Measurements from ENCODE around the gene FBXW10B.
"Not testable (repeated sequence)": the region's sequence is repeated elsewhere in the genome, so short reads cannot be mapped to it uniquely, and the experiment has no call there.

Gene FBXW10B

DNA sequence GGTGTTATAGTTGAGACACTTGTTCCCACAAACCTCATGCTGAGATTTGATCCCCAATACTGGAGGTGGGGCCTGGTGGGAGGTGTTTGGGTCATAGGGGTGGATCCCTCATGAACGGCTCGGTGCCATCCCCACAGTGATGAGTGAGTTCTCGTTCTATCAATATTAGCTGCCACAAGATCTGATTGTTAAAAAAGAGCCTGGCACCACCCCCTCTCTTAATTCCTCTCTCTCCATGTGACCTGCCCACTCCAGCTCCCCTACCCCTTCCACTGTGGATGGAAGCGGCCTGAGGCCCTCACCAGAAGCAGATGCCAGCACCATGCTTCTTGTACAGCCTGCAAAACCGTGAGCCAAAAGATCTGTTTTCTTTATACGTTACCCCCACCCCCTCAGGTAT is 33.5 kb upstream of the FBXW10B start:
- Histone ChIP-seq H3K27me3 (replicated peaks; ENCODE audit: control insufficient read depth, insufficient read depth, low read length) (no peaks in the 10 kb centered on the region), H3K36me3 (ENCODE audit: control insufficient read depth, insufficient read depth, low read length, severe bottlenecking) (no peaks in the 10 kb centered on the region), H3K4me3 (ENCODE audit: low read length) (no peak overlapping the region), H3K9me3 (ENCODE audit: control insufficient read depth, low read length) (no peaks in the 10 kb centered on the region), H3K4me1 (ENCODE audit: control insufficient read depth, insufficient read depth, low read length) (peaks cover 19% of the 10 kb centered on the region), H3K9ac (ENCODE audit: low read length) (no peak overlapping the region)
- no peak for DNase-seq (ENCODE audit: low read depth)

DNA sequence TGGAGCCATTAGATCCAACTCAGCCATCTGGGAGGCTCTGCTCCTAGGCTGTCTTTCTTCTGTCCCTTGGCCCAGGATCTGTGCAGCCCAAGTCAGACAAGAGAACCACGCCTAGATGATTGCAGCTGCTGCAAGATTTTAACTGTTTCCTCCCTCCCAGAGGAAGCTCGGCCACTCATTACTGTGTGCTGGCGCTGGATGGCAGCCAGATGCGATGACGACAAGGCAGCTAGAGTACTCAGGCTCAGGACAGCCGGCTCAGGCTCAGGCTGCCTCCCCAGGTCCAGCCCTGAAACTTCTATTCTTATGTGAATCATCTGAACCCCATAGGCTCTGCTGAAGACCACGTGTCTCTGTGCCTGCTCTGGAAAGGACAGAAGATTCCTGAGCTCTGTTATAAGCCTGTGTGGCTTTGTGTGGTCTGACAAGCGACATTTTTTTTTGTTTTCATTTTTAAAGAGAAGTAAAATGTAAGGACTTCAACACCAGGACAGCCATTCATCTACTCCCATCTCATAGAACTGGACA is 32.1 kb upstream of the FBXW10B start:
- DNase-seq (ENCODE audit: low read depth), result peak; percentile 99
- peak overlapping the region; percentile 86 for H3K9ac ChIP-seq (ENCODE audit: low read length)
- no peaks in the 10 kb centered on the region for H3K36me3 ChIP-seq (ENCODE audit: control insufficient read depth, insufficient read depth, low read length, severe bottlenecking)
- H3K9me3 ChIP-seq (ENCODE audit: control insufficient read depth, low read length), result no peaks in the 10 kb centered on the region
- peaks cover 19% of the 10 kb centered on the region for H3K4me1 ChIP-seq (ENCODE audit: control insufficient read depth, insufficient read depth, low read length)
- peak overlapping the region; percentile 85 for H3K4me3 ChIP-seq (ENCODE audit: low read length)
- no peaks in the 10 kb centered on the region for H3K27me3 ChIP-seq (replicated peaks; ENCODE audit: control insufficient read depth, insufficient read depth, low read length)

DNA sequence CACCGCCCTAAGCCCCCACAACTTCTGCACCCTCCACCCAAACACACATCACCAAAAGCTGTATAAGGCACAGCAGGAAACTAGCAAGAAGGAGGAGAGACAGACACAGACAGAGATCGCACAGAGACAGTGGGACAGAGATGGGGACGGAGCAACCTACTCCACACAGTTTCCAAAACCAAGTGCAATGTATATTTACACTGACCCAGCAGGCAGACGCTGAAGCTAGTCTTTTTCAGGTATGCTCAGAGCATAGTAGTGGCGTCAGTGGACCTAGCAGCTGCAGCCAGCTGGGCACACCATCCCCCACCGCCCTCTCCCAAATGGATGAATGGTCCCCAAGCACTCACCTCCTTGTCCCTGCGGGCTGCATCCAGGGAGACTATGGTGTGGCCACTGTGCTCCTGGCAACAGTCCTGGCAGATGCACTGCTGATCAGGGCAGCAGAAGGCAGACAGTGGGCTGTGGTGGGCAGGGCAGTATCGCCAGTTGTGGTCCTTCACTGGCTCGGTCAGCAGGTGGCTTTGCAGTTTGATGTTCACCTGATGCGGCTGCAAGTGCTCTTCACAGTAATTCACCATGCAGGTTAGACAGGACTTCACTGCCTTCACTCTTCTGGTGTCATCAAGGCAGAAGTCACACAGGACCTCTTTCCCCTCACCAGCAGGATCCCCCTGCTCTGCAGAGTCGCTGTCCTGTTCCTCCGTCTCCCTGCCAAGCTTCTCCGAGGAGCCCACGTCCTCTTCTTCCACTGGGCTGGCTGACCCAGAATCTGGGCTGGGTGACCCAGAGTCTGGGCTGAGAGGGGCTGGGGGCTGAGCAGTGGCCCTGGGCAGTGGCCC is 31.5 kb upstream of the FBXW10B start:
- Histone ChIP-seq H3K9me3 (ENCODE audit: control insufficient read depth, low read length) (no peaks in the 10 kb centered on the region), H3K4me3 (ENCODE audit: low read length) (peak overlapping the region; percentile 85), H3K4me1 (ENCODE audit: control insufficient read depth, insufficient read depth, low read length) (peaks cover 20% of the 10 kb centered on the region), H3K9ac (ENCODE audit: low read length) (peak overlapping the region; percentile 86), H3K27me3 (replicated peaks; ENCODE audit: control insufficient read depth, insufficient read depth, low read length) (no peaks in the 10 kb centered on the region), H3K36me3 (ENCODE audit: control insufficient read depth, insufficient read depth, low read length, severe bottlenecking) (no peaks in the 10 kb centered on the region)
- peak; percentile 25 for DNase-seq (ENCODE audit: low read depth)

DNA sequence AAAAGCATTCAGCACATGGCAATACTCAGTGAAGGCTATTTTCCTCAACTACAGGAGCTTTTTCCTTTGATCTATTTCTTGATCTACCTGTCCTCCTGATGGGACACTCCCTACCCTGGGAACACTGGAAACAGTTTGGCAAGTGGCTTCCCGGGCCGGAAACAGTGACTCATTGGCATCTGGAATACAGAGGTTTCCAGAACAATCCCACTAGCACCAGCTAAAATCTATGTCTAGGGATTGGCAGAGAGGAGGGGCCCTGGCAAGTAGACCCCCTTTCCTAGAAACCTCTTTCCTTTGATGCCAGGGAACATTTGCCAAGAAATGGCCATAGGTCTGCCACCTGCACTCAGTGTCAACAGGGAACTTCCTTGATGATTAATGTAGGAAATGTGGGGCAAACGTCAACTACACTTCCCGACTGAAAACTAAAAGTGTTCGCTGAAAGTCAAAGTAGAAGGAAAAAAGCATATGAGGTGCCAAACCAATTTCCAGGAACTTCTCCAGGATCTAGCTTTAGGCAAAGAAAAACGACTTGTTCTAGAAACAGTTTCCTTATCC is 30.4 kb upstream of the FBXW10B start:
- H3K36me3 ChIP-seq (ENCODE audit: control insufficient read depth, insufficient read depth, low read length, severe bottlenecking), result no peaks in the 10 kb centered on the region
- no peaks in the 10 kb centered on the region for H3K27me3 ChIP-seq (replicated peaks; ENCODE audit: control insufficient read depth, insufficient read depth, low read length)
- peak; percentile 81 for DNase-seq (ENCODE audit: low read depth)
- H3K9ac ChIP-seq (ENCODE audit: low read length), result peak overlapping the region; percentile 86
- H3K4me3 ChIP-seq (ENCODE audit: low read length), result peak overlapping the region; percentile 85
- H3K9me3 ChIP-seq (ENCODE audit: control insufficient read depth, low read length), result no peaks in the 10 kb centered on the region
- peaks cover 25% of the 10 kb centered on the region for H3K4me1 ChIP-seq (ENCODE audit: control insufficient read depth, insufficient read depth, low read length)

DNA sequence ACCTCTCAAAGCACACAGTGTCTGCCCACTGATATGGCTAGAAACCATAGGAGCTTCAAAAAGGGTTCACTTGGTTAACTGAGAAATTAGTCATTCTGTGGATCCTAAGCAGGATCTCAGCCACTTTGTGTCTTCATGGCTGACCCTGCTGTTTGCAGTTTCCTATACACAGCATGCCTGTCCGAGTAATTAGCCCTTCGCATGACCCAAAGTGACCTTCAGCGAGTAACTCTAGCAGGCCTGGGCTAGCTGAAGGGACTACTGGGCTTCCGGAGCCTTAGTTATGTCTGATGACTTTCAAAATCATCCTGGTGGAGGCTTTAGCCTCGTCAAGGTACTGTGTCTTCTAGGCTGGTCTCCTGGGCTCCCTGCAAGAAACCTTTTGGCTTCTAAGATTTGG is 28.9 kb upstream of the FBXW10B start:
- Histone ChIP-seq H3K36me3 (ENCODE audit: control insufficient read depth, insufficient read depth, low read length, severe bottlenecking) (no peaks in the 10 kb centered on the region), H3K4me1 (ENCODE audit: control insufficient read depth, insufficient read depth, low read length) (peaks cover 25% of the 10 kb centered on the region), H3K4me3 (ENCODE audit: low read length) (no peak overlapping the region), H3K9me3 (ENCODE audit: control insufficient read depth, low read length) (no peaks in the 10 kb centered on the region), H3K9ac (ENCODE audit: low read length) (no peak overlapping the region), H3K27me3 (replicated peaks; ENCODE audit: control insufficient read depth, insufficient read depth, low read length) (no peaks in the 10 kb centered on the region)
- DNase-seq (ENCODE audit: low read depth), result no peak

DNA sequence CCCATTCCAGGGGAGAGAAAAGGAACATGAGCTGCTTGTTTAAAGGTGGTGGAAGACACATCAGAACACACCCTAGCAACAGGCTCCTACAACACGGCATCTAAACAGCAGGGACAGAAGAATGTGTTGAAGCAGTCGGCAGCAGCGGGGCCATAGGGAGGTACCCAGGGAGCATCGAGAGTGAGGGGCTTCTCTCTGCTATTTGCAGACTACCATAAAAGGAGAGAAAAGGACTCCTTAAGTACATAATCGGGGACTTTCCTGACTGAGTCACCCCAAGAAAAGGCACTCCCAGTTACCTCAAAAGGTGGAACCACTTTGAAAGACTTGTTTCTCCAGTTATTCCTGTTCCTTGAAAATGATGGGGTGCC is 26.4 kb upstream of the FBXW10B start:
- H3K36me3 ChIP-seq (ENCODE audit: control insufficient read depth, insufficient read depth, low read length, severe bottlenecking); H3K9me3 ChIP-seq (ENCODE audit: control insufficient read depth, low read length); H3K9ac ChIP-seq (ENCODE audit: low read length); H3K27me3 ChIP-seq (replicated peaks; ENCODE audit: control insufficient read depth, insufficient read depth, low read length); H3K4me3 ChIP-seq (ENCODE audit: low read length): not testable (repeated sequence)
- peak; percentile 34 for DNase-seq (ENCODE audit: low read depth)
- H3K4me1 ChIP-seq (ENCODE audit: control insufficient read depth, insufficient read depth, low read length), result peaks cover 19% of the 10 kb centered on the region

DNA sequence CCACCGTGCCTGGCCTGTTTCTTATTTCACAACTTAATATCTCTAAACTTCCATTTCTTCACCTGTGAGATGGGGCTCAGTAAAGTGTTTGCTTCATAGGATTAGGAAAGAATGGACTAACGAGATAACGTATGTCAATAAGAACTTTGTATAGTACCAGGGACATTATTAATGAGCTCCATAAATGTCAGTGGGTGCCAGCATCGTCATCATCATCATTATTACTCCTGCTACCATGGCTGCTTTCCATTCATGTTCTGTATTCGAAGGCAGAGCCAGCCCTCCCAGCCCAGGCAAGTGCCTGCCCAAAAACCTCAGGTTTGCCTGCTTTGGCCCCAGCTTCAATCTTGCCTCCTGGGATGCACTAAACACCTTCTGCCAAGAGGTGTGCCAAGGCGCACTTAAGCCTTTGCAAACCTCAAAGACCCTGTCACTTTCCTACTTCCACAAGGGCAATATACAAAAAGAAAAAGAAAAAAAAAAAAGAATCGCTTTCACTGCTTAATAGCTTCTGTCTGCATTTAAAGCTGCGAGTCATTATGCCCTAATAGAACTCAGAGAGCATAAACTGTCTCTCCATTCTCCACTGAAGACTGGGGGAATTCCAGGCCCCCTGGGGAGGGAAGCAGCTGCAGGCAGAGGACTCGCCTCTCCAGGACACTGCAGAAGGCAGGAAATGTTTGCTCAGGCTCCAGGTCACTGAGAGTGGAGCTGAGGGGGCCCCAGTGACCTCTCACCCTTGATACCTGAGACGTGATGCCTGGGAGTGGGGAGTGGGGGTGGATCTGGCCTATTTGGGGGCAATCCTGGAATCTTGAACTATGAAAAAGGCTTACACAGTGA is 25.8 kb upstream of the FBXW10B start:
- peak; percentile 48 for DNase-seq (ENCODE audit: low read depth)
- H3K9ac ChIP-seq (ENCODE audit: low read length), result not testable (repeated sequence)
- peaks cover 13% of the 10 kb centered on the region for H3K4me1 ChIP-seq (ENCODE audit: control insufficient read depth, insufficient read depth, low read length)

DNA sequence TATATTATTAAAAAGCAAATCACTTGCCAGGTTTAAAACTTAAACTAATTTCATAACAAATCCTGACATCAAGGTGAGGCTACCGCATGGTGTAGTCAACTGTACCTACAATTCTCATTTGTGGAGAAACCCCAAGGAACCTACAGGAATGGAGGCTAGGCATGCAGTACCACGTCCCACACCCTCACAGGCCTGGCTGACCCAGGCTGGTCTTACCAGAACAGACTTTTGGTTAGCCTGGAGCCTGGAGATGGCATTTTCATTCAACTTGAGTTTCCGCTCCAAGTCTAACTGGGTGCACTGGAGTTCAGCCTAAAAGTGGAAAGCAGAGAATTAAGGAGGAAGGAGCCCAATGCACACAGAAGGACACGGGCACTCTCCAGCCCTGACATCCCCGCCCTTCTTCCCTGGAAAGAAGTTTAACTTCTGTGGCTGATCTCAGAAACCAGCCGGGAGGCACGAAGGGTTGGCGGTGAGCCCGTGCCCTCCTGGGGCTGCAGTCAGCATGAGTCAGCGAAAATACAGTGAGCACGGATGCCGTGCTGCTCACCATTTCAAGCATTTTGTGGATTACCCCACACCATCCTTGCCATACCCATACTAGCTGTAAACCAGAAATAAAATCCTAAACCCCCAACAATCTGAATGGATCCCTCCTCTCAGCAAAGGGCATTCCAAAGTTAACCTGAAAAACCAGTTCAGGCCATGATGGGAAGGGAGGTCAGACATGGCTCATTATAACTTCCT is 23.2 kb upstream of the FBXW10B start:
- H3K9ac ChIP-seq (ENCODE audit: low read length); DNase-seq (ENCODE audit: low read depth); H3K36me3 ChIP-seq (ENCODE audit: control insufficient read depth, insufficient read depth, low read length, severe bottlenecking); H3K4me3 ChIP-seq (ENCODE audit: low read length); H3K4me1 ChIP-seq (ENCODE audit: control insufficient read depth, insufficient read depth, low read length); H3K9me3 ChIP-seq (ENCODE audit: control insufficient read depth, low read length); H3K27me3 ChIP-seq (replicated peaks; ENCODE audit: control insufficient read depth, insufficient read depth, low read length): not testable (repeated sequence)

More for the DNA sequence above, 25.8 kb upstream of the FBXW10B start:
- H3K9me3 ChIP-seq (ENCODE audit: control insufficient read depth, low read length); H3K27me3 ChIP-seq (replicated peaks; ENCODE audit: control insufficient read depth, insufficient read depth, low read length); H3K36me3 ChIP-seq (ENCODE audit: control insufficient read depth, insufficient read depth, low read length, severe bottlenecking); H3K4me3 ChIP-seq (ENCODE audit: low read length): not testable (repeated sequence)

DNA sequence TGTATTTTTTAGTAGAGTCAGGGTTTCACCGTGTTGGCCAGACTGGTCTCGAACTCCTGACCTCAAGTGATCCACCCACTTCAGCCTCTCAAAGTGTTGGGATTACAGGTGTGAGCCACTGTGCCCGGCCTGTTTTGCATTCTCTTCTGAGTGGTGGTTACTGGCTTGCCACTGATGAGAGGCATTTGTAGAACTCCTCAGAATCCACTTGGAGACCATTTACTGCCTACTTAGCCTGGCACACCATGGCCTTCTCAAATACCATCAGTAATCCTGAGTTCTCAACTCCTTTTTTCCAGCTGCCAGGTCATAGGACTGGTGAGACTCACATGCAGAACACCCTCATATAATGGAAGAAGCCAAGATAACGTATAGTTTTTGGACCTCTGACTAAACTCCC is 22.5 kb upstream of the FBXW10B start:
- H3K9ac ChIP-seq (ENCODE audit: low read length); H3K9me3 ChIP-seq (ENCODE audit: control insufficient read depth, low read length); H3K36me3 ChIP-seq (ENCODE audit: control insufficient read depth, insufficient read depth, low read length, severe bottlenecking); DNase-seq (ENCODE audit: low read depth); H3K27me3 ChIP-seq (replicated peaks; ENCODE audit: control insufficient read depth, insufficient read depth, low read length); H3K4me3 ChIP-seq (ENCODE audit: low read length); H3K4me1 ChIP-seq (ENCODE audit: control insufficient read depth, insufficient read depth, low read length): not testable (repeated sequence)

DNA sequence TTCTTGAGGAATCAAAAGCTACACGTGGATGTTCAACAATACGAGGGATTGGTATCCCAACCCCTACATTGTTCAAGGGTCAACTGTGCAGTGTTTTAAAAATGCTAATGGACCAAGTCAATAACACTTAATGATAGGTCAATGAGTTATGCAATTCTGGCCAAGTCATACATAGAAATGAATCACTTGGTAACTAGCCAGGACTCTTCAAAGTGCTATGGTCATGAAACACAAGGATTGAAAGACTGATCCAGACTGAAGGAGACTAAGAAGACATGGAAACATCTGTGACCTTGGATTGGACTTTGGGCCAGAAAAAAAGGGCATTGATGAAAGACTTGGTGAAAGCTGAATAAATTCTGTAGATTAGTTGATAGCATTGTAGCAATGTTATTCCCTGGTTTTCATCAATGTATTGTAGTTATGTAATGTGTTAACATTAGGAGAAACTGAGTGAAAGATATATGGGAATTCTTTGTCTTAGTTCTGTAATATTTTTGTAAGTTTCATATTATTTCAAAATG is 11.5 kb upstream of the FBXW10B start:
- not testable (repeated sequence) for H3K9ac ChIP-seq (ENCODE audit: low read length); H3K36me3 ChIP-seq (ENCODE audit: control insufficient read depth, insufficient read depth, low read length, severe bottlenecking); DNase-seq (ENCODE audit: low read depth); H3K27me3 ChIP-seq (replicated peaks; ENCODE audit: control insufficient read depth, insufficient read depth, low read length); H3K4me1 ChIP-seq (ENCODE audit: control insufficient read depth, insufficient read depth, low read length); H3K9me3 ChIP-seq (ENCODE audit: control insufficient read depth, low read length); H3K4me3 ChIP-seq (ENCODE audit: low read length)
